ENCODE results near the gene TTC21A.

TTC21A gene

GRCh38 chr3:39067286-39067685, 40.2 kb upstream of the TTC21A start:
- no peak overlapping the region for H3K4me3 ChIP-seq (ENCODE audit: low read depth, low read length)
- DNase-seq (ENCODE audit: low read depth), result no peak
- TF ChIP-seq, protein P1, sequence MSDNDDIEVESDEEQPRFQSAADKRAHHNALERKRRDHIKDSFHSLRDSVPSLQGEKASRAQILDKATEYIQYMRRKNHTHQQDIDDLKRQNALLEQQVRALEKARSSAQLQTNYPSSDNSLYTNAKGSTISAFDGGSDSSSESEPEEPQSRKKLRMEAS (IDR thresholded peaks at IDR 0.05; ENCODE audit: low read depth, low read length), result no peak
- TF ChIP-seq, protein P2, sequence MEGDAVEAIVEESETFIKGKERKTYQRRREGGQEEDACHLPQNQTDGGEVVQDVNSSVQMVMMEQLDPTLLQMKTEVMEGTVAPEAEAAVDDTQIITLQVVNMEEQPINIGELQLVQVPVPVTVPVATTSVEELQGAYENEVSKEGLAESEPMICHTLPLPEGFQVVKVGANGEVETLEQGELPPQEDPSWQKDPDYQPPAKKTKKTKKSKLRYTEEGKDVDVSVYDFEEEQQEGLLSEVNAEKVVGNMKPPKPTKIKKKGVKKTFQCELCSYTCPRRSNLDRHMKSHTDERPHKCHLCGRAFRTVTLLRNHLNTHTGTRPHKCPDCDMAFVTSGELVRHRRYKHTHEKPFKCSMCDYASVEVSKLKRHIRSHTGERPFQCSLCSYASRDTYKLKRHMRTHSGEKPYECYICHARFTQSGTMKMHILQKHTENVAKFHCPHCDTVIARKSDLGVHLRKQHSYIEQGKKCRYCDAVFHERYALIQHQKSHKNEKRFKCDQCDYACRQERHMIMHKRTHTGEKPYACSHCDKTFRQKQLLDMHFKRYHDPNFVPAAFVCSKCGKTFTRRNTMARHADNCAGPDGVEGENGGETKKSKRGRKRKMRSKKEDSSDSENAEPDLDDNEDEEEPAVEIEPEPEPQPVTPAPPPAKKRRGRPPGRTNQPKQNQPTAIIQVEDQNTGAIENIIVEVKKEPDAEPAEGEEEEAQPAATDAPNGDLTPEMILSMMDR (IDR thresholded peaks at IDR 0.05; ENCODE audit: low read depth, low read length), result no peak
- no peak for TF ChIP-seq POLR2A (IDR thresholded peaks at IDR 0.05; ENCODE audit: extremely low read depth, insufficient read length)
- no peak for TF ChIP-seq MYC (IDR thresholded peaks at IDR 0.05; ENCODE audit: low read depth, low read length)

- DNase-seq (ENCODE audit: low read depth), result no peak
- H3K4me3 ChIP-seq (ENCODE audit: low read depth, low read length), result no peak overlapping the region
Observed at GRCh38 chr3:39068556-39068955, 38.9 kb upstream of the TTC21A start.

GRCh38 chr3:39075910-39076309, 31.6 kb upstream of the TTC21A start:
- no peak for DNase-seq (ENCODE audit: low read depth)
- H3K4me3 ChIP-seq (ENCODE audit: low read depth, low read length), result no peak overlapping the region
- no peak for TF ChIP-seq MYC (IDR thresholded peaks at IDR 0.05; ENCODE audit: low read depth, low read length)
- TF ChIP-seq POLR2A (IDR thresholded peaks at IDR 0.05; ENCODE audit: extremely low read depth, insufficient read length), result no peak
- TF ChIP-seq, protein P2 (IDR thresholded peaks at IDR 0.05; ENCODE audit: low read depth, low read length), result no peak
- TF ChIP-seq, protein P1 (IDR thresholded peaks at IDR 0.05; ENCODE audit: low read depth, low read length), result no peak

More at GRCh38 chr3:39068556-39068955, 38.9 kb upstream of the TTC21A start:
- TF ChIP-seq, protein P1 (IDR thresholded peaks at IDR 0.05; ENCODE audit: low read depth, low read length), result no peak
- TF ChIP-seq, protein P2 (IDR thresholded peaks at IDR 0.05; ENCODE audit: low read depth, low read length), result no peak
- TF ChIP-seq POLR2A (IDR thresholded peaks at IDR 0.05; ENCODE audit: extremely low read depth, insufficient read length) (no peak), MYC (IDR thresholded peaks at IDR 0.05; ENCODE audit: low read depth, low read length) (no peak)

- TF ChIP-seq, protein P2 (IDR thresholded peaks at IDR 0.05; ENCODE audit: low read depth, low read length), result no peak
- TF ChIP-seq, protein P1 (IDR thresholded peaks at IDR 0.05; ENCODE audit: low read depth, low read length), result no peak
- TF ChIP-seq MYC (IDR thresholded peaks at IDR 0.05; ENCODE audit: low read depth, low read length) (no peak), POLR2A (IDR thresholded peaks at IDR 0.05; ENCODE audit: extremely low read depth, insufficient read length) (no peak)
- DNase-seq (ENCODE audit: low read depth), result no peak
- H3K4me3 ChIP-seq (ENCODE audit: low read depth, low read length), result no peak overlapping the region
Observed at GRCh38 chr3:39079530-39079929, 27.9 kb upstream of the TTC21A start.

- DNase-seq (ENCODE audit: low read depth), result no peak
- H3K4me3 ChIP-seq (ENCODE audit: low read depth, low read length), result no peak overlapping the region
- TF ChIP-seq POLR2A (IDR thresholded peaks at IDR 0.05; ENCODE audit: extremely low read depth, insufficient read length), result no peak
- no peak for TF ChIP-seq MYC (IDR thresholded peaks at IDR 0.05; ENCODE audit: low read depth, low read length)
- TF ChIP-seq, protein P2 (IDR thresholded peaks at IDR 0.05; ENCODE audit: low read depth, low read length), result no peak
- TF ChIP-seq, protein P1 (IDR thresholded peaks at IDR 0.05; ENCODE audit: low read depth, low read length), result no peak
Observed at GRCh38 chr3:39080026-39080425, 27.5 kb upstream of the TTC21A start.
